Measurements from ENCODE around the gene P2RY13. TPM values are rescaled to one million over a fixed set of nuclear protein-coding genes. Genes with fewer than 3 reads are reported as not detected.

P2RY13 gene
- total and polyA plus RNA-seq, 11 donors, result 0.23 to 7.3 (median 0.45) TPM

DNA sequence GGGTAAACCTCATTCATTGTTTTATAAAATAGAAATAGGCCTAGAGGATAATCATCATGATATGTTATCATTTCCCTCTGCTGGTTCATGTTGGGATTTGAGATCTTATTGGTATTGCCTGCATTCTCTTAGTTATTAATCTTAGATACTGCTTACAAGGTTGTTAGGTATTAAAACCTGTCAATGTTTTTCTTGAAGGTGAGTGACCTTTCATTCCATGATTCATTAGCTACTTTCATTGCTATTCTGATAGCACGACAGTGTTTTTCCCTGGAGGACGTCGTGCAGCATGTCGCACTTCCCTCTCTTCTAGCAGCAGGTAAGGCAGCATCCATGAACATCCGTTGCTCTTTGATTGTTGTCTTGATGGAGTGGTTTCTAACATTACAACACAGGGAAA lies 38.1 kb upstream of the P2RY13 start:
- H3K27ac ChIP-seq, result no peak overlapping the region
- DNase-seq, result no peak
- no peaks in the 10 kb centered on the region for H3K9me3 ChIP-seq
- H3K36me3 ChIP-seq, result no peaks in the 10 kb centered on the region
- WGBS, 4 donors, result 71 to 86% (median 79%) methylated on average over 5 of the region's 5 CpGs
- ATAC-seq, result no peak
- H3K27me3 ChIP-seq, result no peaks in the 10 kb centered on the region
- H3K4me1 ChIP-seq, result no peaks in the 10 kb centered on the region
- H3K4me3 ChIP-seq, result no peak overlapping the region
- TF ChIP-seq POLR2A (IDR thresholded peaks at IDR 0.05), result no peak
- TF ChIP-seq, protein P1, sequence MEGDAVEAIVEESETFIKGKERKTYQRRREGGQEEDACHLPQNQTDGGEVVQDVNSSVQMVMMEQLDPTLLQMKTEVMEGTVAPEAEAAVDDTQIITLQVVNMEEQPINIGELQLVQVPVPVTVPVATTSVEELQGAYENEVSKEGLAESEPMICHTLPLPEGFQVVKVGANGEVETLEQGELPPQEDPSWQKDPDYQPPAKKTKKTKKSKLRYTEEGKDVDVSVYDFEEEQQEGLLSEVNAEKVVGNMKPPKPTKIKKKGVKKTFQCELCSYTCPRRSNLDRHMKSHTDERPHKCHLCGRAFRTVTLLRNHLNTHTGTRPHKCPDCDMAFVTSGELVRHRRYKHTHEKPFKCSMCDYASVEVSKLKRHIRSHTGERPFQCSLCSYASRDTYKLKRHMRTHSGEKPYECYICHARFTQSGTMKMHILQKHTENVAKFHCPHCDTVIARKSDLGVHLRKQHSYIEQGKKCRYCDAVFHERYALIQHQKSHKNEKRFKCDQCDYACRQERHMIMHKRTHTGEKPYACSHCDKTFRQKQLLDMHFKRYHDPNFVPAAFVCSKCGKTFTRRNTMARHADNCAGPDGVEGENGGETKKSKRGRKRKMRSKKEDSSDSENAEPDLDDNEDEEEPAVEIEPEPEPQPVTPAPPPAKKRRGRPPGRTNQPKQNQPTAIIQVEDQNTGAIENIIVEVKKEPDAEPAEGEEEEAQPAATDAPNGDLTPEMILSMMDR (IDR thresholded peaks at IDR 0.05), result no peak
- intact Hi-C loops (cut with DNase I), result no loop called here

DNA sequence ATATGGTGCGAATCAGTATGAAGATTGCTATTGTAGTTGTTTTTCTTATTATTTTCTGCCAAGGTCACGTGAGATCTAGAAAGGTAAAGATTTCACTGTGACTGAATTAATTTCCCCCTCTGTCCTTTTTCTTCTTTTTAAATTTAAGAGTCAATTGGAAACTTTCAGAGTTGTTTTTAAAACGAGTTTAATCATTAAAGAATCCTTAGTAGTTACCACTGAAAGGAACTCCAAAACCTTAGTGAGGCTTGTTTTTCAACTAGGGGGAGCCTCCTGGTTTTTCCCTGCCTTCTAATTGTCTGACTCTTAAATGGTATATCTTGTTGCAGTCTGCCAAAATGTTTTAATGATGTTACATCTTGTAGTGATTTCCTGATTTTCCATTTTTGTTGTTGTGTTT lies 37.6 kb upstream of the P2RY13 start:
- Histone ChIP-seq H3K4me3 (no peak overlapping the region), H3K9me3 (no peaks in the 10 kb centered on the region), H3K36me3 (no peaks in the 10 kb centered on the region), H3K4me1 (no peaks in the 10 kb centered on the region), H3K27ac (no peak overlapping the region), H3K27me3 (no peaks in the 10 kb centered on the region)
- DNase-seq (no peak), ATAC-seq (no peak)
- intact Hi-C loops (cut with DNase I), result no loop called here
- 78 to 84% (median 83%) methylated on average over 3 of the region's 3 CpGs for WGBS, 4 donors
- TF ChIP-seq POLR2A (IDR thresholded peaks at IDR 0.05), result no peak
- TF ChIP-seq, protein P1 (IDR thresholded peaks at IDR 0.05), result no peak

DNA sequence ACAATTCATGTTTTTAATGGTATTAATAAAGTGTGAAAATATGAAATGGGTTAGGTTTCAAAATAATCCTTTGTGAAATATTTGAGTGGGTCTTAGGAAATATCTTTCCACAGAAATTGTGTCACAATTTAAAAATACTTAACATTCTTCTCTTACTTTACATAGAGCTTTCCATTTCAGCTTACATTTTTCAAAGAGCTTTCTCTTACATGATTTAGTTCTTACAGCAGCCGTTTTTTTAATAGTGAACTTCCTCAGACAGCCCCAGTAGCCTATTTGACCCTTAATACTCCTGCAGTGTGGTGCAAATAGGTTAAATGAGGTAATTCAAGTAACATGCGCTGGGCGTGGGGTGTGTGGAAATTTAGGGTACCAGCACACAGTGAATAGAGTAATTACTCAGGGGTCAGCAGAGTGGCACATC lies 33.4 kb upstream of the P2RY13 start:
- Histone ChIP-seq H3K9me3 (no peaks in the 10 kb centered on the region), H3K4me1 (peaks cover 0 to 3% (median 0%) of the 10 kb centered on the region in 12 donors), H3K27ac (no peak overlapping the region), H3K36me3 (no peaks in the 10 kb centered on the region), H3K4me3 (no peak overlapping the region), H3K27me3 (no peaks in the 10 kb centered on the region)
- no peak for ATAC-seq
- WGBS, 4 donors, result 73 to 82% (median 78%) methylated on average over 3 of the region's 3 CpGs
- intact Hi-C loops (cut with DNase I), result no loop called here
- TF ChIP-seq POLR2A (IDR thresholded peaks at IDR 0.05), result no peak
- TF ChIP-seq, protein P1 (IDR thresholded peaks at IDR 0.05), result no peak
- no peak for DNase-seq

DNA sequence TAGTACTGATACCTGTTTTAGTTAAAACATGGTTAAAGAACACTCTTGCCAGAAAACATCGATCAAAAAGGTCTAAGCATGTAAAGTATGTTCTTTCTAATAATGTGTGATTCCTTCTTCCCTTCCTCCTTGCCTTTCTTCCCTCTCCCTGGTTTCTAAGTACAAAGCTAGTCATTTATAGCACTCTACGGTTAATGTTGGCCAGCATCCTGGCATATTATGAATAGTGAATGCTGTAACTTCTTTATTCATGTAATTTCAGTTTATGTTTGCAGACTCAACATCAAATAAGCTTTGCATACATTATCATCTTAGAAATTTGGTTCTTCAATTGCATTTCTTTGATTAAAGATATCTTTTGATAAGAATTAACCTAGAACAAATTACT lies 28.1 kb upstream of the P2RY13 start:
- intact Hi-C loops (cut with DNase I), result no loop called here
- H3K4me3 ChIP-seq, result no peak overlapping the region
- no peak for ATAC-seq

More for the DNA sequence above, 28.1 kb upstream of the P2RY13 start:
- H3K4me1 ChIP-seq, result peaks cover 0 to 20% (median 0%) of the 10 kb centered on the region in 12 donors
- no peak for TF ChIP-seq POLR2A (IDR thresholded peaks at IDR 0.05)
- TF ChIP-seq, protein P1 (IDR thresholded peaks at IDR 0.05), result no peak
- H3K9me3 ChIP-seq, result no peaks in the 10 kb centered on the region
- DNase-seq, result no peak
- peak overlapping the region in 1 of 12 donors; percentile 12 for H3K27ac ChIP-seq
- H3K36me3 ChIP-seq, result no peaks in the 10 kb centered on the region
- WGBS, 4 donors, result 67 to 86% (median 70%) methylated on average over 2 of the region's 2 CpGs
- H3K27me3 ChIP-seq, result no peaks in the 10 kb centered on the region

Measured in heart left ventricle (tissue), 16 donors.